AG10803 (cell line): ENCODE results near the gene KRTAP10-3.

Experiments
- DNase-seq: peaks from one replicate; pipeline ENCODE4 v3.0.0; 2010; ENCODE audit warnings: low read depth
- H3K4me3 ChIP-seq: 2 replicates; pipeline ENCODE4 v1.5.1; 2011; ENCODE audit warnings: mild to moderate bottlenecking, low read length, control low read depth
- TF ChIP-seq, protein P1 (sequence below): conservative IDR thresholded peaks from 2 replicates; pipeline ENCODE4 v1.5.1; 2011; ENCODE audit warnings: mild to moderate bottlenecking, low read length, control low read depth, inconsistent platforms

The KRTAP10-3 gene

DNA sequence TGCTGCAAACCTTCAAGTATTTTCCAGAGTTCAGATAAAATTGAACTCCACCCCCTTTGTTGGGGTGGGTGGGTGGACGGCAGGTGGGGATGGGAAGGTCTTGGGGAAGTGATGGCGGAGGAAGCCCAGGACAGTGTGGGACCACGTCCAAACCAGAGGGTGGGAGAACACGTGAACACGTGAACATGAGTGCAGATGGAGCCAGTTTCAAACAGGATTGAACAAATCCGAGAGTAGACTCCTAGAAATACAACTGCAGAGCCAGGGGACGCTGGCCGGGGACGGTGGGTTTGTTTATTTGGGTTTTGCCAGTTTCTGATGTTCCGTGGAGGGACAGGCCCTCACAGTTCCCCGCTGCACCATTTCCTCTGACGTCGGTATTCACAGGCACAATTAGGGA is 10.2 kb downstream of the KRTAP10-3 start:
- no peak for DNase-seq
- TF ChIP-seq, protein P1, sequence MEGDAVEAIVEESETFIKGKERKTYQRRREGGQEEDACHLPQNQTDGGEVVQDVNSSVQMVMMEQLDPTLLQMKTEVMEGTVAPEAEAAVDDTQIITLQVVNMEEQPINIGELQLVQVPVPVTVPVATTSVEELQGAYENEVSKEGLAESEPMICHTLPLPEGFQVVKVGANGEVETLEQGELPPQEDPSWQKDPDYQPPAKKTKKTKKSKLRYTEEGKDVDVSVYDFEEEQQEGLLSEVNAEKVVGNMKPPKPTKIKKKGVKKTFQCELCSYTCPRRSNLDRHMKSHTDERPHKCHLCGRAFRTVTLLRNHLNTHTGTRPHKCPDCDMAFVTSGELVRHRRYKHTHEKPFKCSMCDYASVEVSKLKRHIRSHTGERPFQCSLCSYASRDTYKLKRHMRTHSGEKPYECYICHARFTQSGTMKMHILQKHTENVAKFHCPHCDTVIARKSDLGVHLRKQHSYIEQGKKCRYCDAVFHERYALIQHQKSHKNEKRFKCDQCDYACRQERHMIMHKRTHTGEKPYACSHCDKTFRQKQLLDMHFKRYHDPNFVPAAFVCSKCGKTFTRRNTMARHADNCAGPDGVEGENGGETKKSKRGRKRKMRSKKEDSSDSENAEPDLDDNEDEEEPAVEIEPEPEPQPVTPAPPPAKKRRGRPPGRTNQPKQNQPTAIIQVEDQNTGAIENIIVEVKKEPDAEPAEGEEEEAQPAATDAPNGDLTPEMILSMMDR, result no peak

DNA sequence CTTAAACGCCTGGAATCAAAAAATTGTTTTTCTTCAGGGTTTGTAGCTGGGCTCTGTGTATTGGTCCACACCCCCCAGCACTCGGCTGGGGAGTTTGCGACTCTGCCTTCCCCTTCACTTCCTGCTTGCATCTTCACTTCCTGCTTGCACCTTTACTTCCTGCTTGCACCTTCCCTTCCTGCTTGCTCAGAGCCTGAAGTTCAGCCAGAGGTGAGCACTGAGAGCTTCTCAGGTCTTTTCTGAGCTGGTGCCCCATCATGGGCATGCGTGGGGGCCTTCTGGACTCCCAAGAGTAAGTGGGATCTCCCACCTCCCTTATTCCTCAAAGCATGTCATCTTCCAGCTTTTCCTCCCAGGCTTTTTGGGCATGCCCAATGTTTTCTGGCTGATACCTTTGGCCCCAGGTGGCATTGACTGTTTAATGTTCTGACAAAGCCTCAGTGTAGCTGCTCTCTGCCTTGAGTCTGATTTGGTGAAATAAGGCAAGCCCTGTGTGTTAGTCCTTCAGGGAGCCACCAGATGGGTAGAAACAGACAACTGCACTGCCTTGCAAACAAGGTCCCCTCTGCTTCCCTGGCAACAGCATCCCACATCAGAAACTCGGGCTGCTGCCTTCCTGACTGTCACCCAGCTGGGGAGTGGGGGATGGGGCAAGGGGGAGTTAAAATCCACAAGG is 10.8 kb downstream of the KRTAP10-3 start:
- TF ChIP-seq, protein P1, result no peak
- no peak overlapping the region for H3K4me3 ChIP-seq
- DNase-seq, result no peak

More for the DNA sequence above, 10.2 kb downstream of the KRTAP10-3 start:
- no peak overlapping the region for H3K4me3 ChIP-seq

DNA sequence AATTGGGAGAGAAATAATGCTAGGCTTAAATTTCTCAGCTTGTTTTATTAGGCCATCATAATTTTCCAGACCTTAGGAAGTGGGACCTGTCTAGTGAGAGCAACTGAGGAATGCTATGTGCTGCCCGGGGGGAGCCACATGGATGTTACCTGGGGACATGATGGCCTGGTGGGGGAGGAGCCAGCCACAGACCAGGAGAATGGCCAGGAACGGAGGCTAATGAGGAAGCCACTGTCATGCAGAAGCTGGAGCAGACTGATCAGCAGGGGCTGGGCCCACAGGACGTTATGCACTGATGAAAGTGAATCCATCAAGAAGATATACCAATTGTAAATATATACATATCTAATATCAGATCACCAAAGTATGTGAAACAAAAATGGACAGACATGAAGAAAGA is 14.0 kb downstream of the KRTAP10-3 start:
- no peak for DNase-seq
- TF ChIP-seq, protein P1, result no peak
- no peak overlapping the region for H3K4me3 ChIP-seq

DNA sequence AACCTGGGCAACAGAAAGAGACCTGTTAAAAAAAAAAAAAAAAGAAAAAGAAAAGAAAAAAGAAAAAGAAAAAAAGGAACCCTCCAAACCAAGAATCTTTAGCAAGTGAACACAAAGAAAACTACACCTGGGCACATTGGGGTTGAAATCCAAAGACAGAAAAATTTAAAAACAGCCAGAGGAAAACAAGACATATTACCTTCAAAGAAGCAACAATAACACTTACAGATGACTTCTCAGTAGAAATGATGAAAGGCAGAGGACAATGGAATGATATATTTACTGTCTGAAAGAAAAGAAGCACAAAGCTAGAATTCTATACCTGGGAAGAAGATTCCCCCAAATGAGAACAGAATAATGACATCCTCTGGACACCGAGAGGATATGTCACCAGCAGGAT is 15.9 kb downstream of the KRTAP10-3 start:
- no peak overlapping the region for H3K4me3 ChIP-seq
- TF ChIP-seq, protein P1, result no peak
- no peak for DNase-seq

DNA sequence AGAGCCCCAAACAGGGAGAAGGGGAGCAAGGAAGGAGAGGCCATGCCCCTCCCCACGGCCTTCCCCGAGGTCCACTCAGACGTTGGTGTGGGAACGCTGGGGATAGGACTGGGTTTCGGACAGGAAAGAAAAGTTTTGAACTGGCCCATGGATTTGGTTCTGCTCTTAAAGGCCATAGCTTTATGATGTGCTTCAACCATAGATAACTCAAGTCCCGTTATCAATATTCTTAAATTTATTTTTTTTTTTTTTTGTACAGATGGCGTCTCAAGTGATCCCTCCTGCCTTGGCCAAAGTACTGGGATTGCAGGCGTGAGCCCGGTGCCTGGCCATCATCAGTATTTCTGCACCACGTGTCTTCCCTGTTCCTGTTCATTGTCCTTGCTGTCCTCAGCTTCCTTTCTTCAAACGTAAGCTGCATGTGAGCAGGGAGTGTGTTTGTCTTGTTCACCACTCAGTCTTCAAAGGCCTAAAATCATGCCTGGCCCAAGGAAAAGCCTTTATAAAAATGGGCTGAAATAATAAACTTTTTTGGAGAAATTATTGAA is 17.8 kb downstream of the KRTAP10-3 start:
- DNase-seq, result no peak
- TF ChIP-seq, protein P1, result no peak
- H3K4me3 ChIP-seq, result no peak overlapping the region

DNA sequence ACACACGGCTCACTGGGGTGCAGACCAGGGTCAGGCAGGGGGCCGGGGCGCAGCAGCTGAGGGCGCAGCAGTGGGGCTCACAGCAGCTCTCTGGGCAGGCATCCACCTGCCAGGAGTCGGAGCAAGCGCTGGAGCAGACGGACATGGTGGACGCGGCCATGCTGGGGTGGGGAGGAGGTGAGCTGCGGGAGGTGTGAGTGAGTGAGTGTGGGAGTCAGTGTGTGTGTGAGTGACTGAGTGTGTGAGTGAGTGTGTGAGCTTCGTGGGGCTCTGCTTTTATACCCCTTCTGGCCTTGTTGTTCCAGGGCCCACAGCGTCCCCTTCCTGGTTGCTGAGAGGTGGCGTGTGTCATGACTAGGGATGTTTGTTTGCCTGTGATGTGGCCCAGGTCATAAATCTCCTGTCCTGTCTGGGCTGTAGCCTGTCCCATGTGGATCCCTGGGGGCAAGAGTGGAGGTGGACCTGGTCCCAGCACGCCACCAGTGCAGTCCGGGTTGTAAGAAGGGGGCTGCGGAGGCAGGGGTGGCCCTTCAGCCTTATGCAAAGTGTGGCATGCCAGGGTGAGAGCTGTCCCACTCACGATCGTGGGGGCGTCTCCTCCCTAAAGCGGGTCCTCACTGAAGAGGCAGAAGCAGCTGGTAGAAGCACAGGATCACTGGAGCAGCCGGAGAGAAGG is 18.5 kb downstream of the KRTAP10-3 start, which contains the start of gene KRTAP10-1:
KRTAP10-1 (minus strand) TSS at position 205 of the 676 bp plus-strand sequence; CDS start at position 160, 45 bp downstream.
- H3K4me3 ChIP-seq, result no peak within 1 kb of the TSS
- TF ChIP-seq, protein P1, result no peak
- no peak for DNase-seq
